ENCODE data around the gene LYRM9.
"Not testable (repeated sequence)": the region's sequence is repeated elsewhere in the genome, so short reads cannot be mapped to it uniquely, and the experiment has no call there.

The LYRM9 gene

GRCh38 chr17:27872776-27873175, 20.4 kb downstream of the LYRM9 start:
- no peak for DNase-seq

GRCh38 chr17:27871407-27871806, 21.8 kb downstream of the LYRM9 start:
- no peak for DNase-seq

- DNase-seq = no peak
Measured at GRCh38 chr17:27870345-27870744, 22.8 kb downstream of the LYRM9 start.

GRCh38 chr17:27868565-27868964, 24.6 kb downstream of the LYRM9 start:
- DNase-seq = no peak

GRCh38 chr17:27862840-27863239, 30.3 kb downstream of the LYRM9 start:
- DNase-seq = no peak

GRCh38 chr17:27862004-27862403, 31.2 kb downstream of the LYRM9 start:
- no peak for DNase-seq

GRCh38 chr17:27860971-27861664, 32.0 kb downstream of the LYRM9 start:
- no peak for DNase-seq

- DNase-seq = no peak
Measured at GRCh38 chr17:27858621-27859305, 34.4 kb downstream of the LYRM9 start.

- no peak for DNase-seq
Measured at GRCh38 chr17:27856676-27857432, 36.3 kb downstream of the LYRM9 start.

- no peak for DNase-seq
Measured at GRCh38 chr17:27855454-27855853, 37.7 kb downstream of the LYRM9 start.

- DNase-seq = no peak
Measured at GRCh38 chr17:27854163-27854562, 39.0 kb downstream of the LYRM9 start.

- DNase-seq = no peak
Measured at GRCh38 chr17:27853091-27853490, 40.1 kb downstream of the LYRM9 start.

- no peak for DNase-seq
Measured at GRCh38 chr17:27849474-27850185, 43.5 kb downstream of the LYRM9 start.

GRCh38 chr17:27848931-27849330, 44.2 kb downstream of the LYRM9 start:
- DNase-seq = no peak

GRCh38 chr17:27846808-27847307, 46.3 kb downstream of the LYRM9 start:
- not testable (repeated sequence) for DNase-seq

- no peak for DNase-seq
Measured at GRCh38 chr17:27846042-27846655, 47.0 kb downstream of the LYRM9 start.

GRCh38 chr17:27845264-27846041, 47.7 kb downstream of the LYRM9 start:
- no peak for DNase-seq

- DNase-seq = no peak
Measured at GRCh38 chr17:27840688-27841087, 52.5 kb downstream of the LYRM9 start.

- DNase-seq = not testable (repeated sequence)
Measured at GRCh38 chr17:27840406-27840678, 52.8 kb downstream of the LYRM9 start.

GRCh38 chr17:27839571-27840405, 53.4 kb downstream of the LYRM9 start:
- DNase-seq = not testable (repeated sequence)

GRCh38 chr17:27838607-27839006, 54.6 kb downstream of the LYRM9 start:
- DNase-seq = not testable (repeated sequence)

Data from RPMI8226 (cell line).